DND-41 (cell line): ENCODE measurements around the gene NGRN.

ENCODE experiments used
- ATAC-seq: fragments of 200-7000 bp; cut with Tn5 transposase; 3 replicates; pipeline ENCODE4 v1.9.1; 2021; ENCODE audit warnings: low read depth; ENCODE audit not compliant: insufficient read depth
- DNase-seq: peaks from one replicate; pipeline ENCODE4 v3.0.0-alpha.2; 2020
- H2AFZ ChIP-seq: 2 replicates; pipeline ENCODE4 v1.6.0; 2012; ENCODE audit warnings: low read depth, low read length
- H3K27ac ChIP-seq: 2 replicates; pipeline ENCODE4 v1.5.1; 2012; ENCODE audit warnings: low read length, inconsistent platforms
- H3K27me3 ChIP-seq: fragments of 200-600 bp; sonication (generic); 2 replicates; pipeline ENCODE4 v1.6.0; 2012; ENCODE audit warnings: low read length, mild to moderate bottlenecking, inconsistent platforms; ENCODE audit not compliant: insufficient read depth, poor library complexity
- H3K36me3 ChIP-seq: 2 replicates; pipeline ENCODE4 v1.5.1; 2012; ENCODE audit warnings: low read length, inconsistent platforms; ENCODE audit not compliant: insufficient read depth
- H3K4me1 ChIP-seq: 2 replicates; pipeline ENCODE4 v1.5.1; 2012; ENCODE audit warnings: mild to moderate bottlenecking, low read length; ENCODE audit not compliant: insufficient read depth
- H3K4me2 ChIP-seq: 2 replicates; pipeline ENCODE4 v1.6.0; 2012; ENCODE audit warnings: mild to moderate bottlenecking, moderate library complexity, low read length, inconsistent platforms; ENCODE audit not compliant: insufficient read depth
- H3K4me3 ChIP-seq, 2 experiments: fragments of 200-600 bp in 1 of 2; shearing (Covaris generic) in 1 of 2; 2 replicates each; pipeline ENCODE4 v1.5.1; 2012 to 2016; ENCODE audit warnings: inconsistent platforms in 2 of 2, low read length in 2 of 2, mild to moderate bottlenecking in 2 of 2, low read depth in 1 of 2, moderate library complexity in 1 of 2
- H3K79me2 ChIP-seq: 2 replicates; pipeline ENCODE4 v1.6.0; 2012; ENCODE audit warnings: low read length, inconsistent platforms; ENCODE audit not compliant: insufficient read depth
- H3K9ac ChIP-seq: 2 replicates; pipeline ENCODE4 v1.6.0; 2012; ENCODE audit warnings: low read depth, mild to moderate bottlenecking, inconsistent platforms, low read length, moderate library complexity
- H3K9me3 ChIP-seq: 2 replicates; pipeline ENCODE4 v1.5.1; 2012; ENCODE audit warnings: low read length, moderate library complexity, mild to moderate bottlenecking, inconsistent platforms; ENCODE audit not compliant: insufficient read depth, severe bottlenecking
- H4K20me1 ChIP-seq: 2 replicates; pipeline ENCODE4 v1.6.0; 2012; ENCODE audit warnings: low read length; ENCODE audit not compliant: insufficient read depth
- CTCF ChIP-seq: IDR thresholded peaks from 2 replicates; pipeline ENCODE4 v1.5.1; 2012; ENCODE audit warnings: borderline replicate concordance, low read length, moderate library complexity, mild to moderate bottlenecking; ENCODE audit not compliant: poor library complexity, severe bottlenecking; ENCODE audit errors: extremely low read depth
- EZH2 ChIP-seq: IDR thresholded peaks from 3 replicates; pipeline ENCODE4 v1.6.1; 2012; ENCODE audit warnings: borderline replicate concordance, low read depth, mild to moderate bottlenecking, moderate library complexity, low read length, inconsistent platforms; ENCODE audit not compliant: severe bottlenecking

Gene NGRN

GRCh38 chr15:90230610-90231009 is 34.9 kb upstream of the NGRN start:
- H3K4me2 ChIP-seq: no peak overlapping the region

GRCh38 chr15:90231028-90232017 is 34.1 kb upstream of the NGRN start:
- 0 out of 2 replicates have a peak overlapping the region, but pooled peaks have one; percentile 28 for H3K27ac ChIP-seq
- no peak overlapping the region for H3K9ac ChIP-seq

More at GRCh38 chr15:90230610-90231009, 34.9 kb upstream of the NGRN start:
- H3K79me2 ChIP-seq: peaks cover 6% of the 10 kb centered on the region
- H3K9ac ChIP-seq: no peak overlapping the region
- ATAC-seq (no peak), DNase-seq (no peak)
- no peaks in the 10 kb centered on the region for H3K27me3 ChIP-seq
- no peak overlapping the region for H3K27ac ChIP-seq
- TF ChIP-seq CTCF (no peak), EZH2 (no peak)
- H3K4me1 ChIP-seq: peaks cover 32% of the 10 kb centered on the region
- H3K4me3 ChIP-seq: no peak overlapping the region
- no peak overlapping the region for H2AFZ ChIP-seq
- no peaks in the 10 kb centered on the region; the same call in 1 of the 2 replicates for H4K20me1 ChIP-seq
- peaks cover 26% of the 10 kb centered on the region for H3K36me3 ChIP-seq
- no peaks in the 10 kb centered on the region for H3K9me3 ChIP-seq

GRCh38 chr15:90232196-90232595 is 33.3 kb upstream of the NGRN start:
- Histone ChIP-seq H4K20me1 (no peaks in the 10 kb centered on the region; the same call in 1 of the 2 replicates), H3K4me2 (peak overlapping the region; percentile 91), H2AFZ (no peak overlapping the region), H3K27ac (no peak overlapping the region), H3K36me3 (peaks cover 26% of the 10 kb centered on the region), H3K4me3 (peak overlapping the region in 1 of 2 experiments; percentile 83; a peak in 2 of 4 replicates), H3K79me2 (peaks cover 6% of the 10 kb centered on the region), H3K9ac (no peak overlapping the region; the same call in 1 of the 2 replicates), H3K9me3 (no peaks in the 10 kb centered on the region), H3K27me3 (no peaks in the 10 kb centered on the region), H3K4me1 (peaks cover 32% of the 10 kb centered on the region)
- no peak for DNase-seq
- TF ChIP-seq EZH2 (no peak), CTCF (no peak)
- no peak for ATAC-seq

More at GRCh38 chr15:90231028-90232017, 34.1 kb upstream of the NGRN start:
- Histone ChIP-seq H3K4me3 (no peak overlapping the region), H3K27me3 (no peaks in the 10 kb centered on the region), H2AFZ (no peak overlapping the region), H3K79me2 (peaks cover 6% of the 10 kb centered on the region), H3K9me3 (no peaks in the 10 kb centered on the region), H3K36me3 (peaks cover 26% of the 10 kb centered on the region), H3K4me2 (no peak overlapping the region), H4K20me1 (no peaks in the 10 kb centered on the region; the same call in 1 of the 2 replicates), H3K4me1 (peaks cover 32% of the 10 kb centered on the region)
- ATAC-seq: peak; percentile 66
- TF ChIP-seq EZH2 (no peak), CTCF (no peak)
- DNase-seq: peak; percentile 72
